Vagina (tissue), 2 donors: ENCODE measurements around the gene ETHE1. TPM values are rescaled to one million over a fixed set of nuclear protein-coding genes. Genes with fewer than 3 reads are reported as not detected.

Experiments
- DNase-seq, 2 donors: peaks; one replicate each; pipeline ENCODE4 v3.0.0-alpha.2; 2017; ENCODE audit errors: extremely low spot score in 2 of 2
- H3K27ac ChIP-seq: fragments of 200-600 bp; sonication (generic); one replicate; pipeline ENCODE4 v1.5.1; 2019
- H3K27me3 ChIP-seq: fragments of 200-600 bp; sonication (generic); one replicate; pipeline ENCODE4 v1.5.1; 2019
- H3K36me3 ChIP-seq, 2 donors: fragments of 200-600 bp; sonication (generic); one replicate each; pipeline ENCODE4 v1.5.1; 2017 to 2019
- H3K4me1 ChIP-seq: fragments of 200-600 bp; sonication (generic); one replicate; pipeline ENCODE4 v1.5.1; 2019
- H3K4me3 ChIP-seq, 2 donors: fragments of 200-600 bp; sonication (generic); 1 replicate in 1 of 2; 2 replicates in 1 of 2; pipeline ENCODE4 v1.5.1; 2016 to 2019
- H3K9me3 ChIP-seq: fragments of 200-600 bp; sonication (generic); one replicate; pipeline ENCODE4 v1.5.1; 2019
- POLR2A ChIP-seq, 2 donors: fragments of 450-650 bp; IDR thresholded peaks; one replicate each; pipeline ENCODE4 v1.6.1; 2017; ENCODE audit warnings: antibody characterized with exemption in 2 of 2, mild to moderate bottlenecking in 2 of 2, moderate library complexity in 2 of 2
- POLR2AphosphoS5 ChIP-seq, 2 donors: sonication (generic); formaldehyde crosslinking; IDR thresholded peaks; one replicate each; pipeline ENCODE4 v1.9.0; 2017; ENCODE audit warnings: antibody characterized with exemption in 2 of 2, mild to moderate bottlenecking in 2 of 2, low read depth in 1 of 2; ENCODE audit not compliant: insufficient read depth in 1 of 2
- intact Hi-C: fragments of 100-400 bp; cut with DNase I; formaldehyde crosslinking; loops from one replicate; pipeline ENCODE4 v1.15.1; 2023
- total RNA-seq: library from RNA; depleted of rRNA; stranded (reverse); fragments of >200 nt; gene quantifications from one replicate; pipeline ENCODE4 v1.2.3, GENCODE V29; 2016
- TF ChIP-seq, protein P1 (sequence below), 3 experiments: fragments of 450-650 bp in 2 of 3; fragments of 200-600 bp in 1 of 3; sonication (generic) in 1 of 3; IDR thresholded peaks; one replicate each; pipeline ENCODE4 v1.5.1; 2017 to 2019; ENCODE audit warnings: antibody characterized with exemption in 3 of 3, mild to moderate bottlenecking in 2 of 3, moderate library complexity in 2 of 3

ETHE1 gene
- total RNA-seq, 1 donor from 2014 or later = 74.4 TPM

DNA sequence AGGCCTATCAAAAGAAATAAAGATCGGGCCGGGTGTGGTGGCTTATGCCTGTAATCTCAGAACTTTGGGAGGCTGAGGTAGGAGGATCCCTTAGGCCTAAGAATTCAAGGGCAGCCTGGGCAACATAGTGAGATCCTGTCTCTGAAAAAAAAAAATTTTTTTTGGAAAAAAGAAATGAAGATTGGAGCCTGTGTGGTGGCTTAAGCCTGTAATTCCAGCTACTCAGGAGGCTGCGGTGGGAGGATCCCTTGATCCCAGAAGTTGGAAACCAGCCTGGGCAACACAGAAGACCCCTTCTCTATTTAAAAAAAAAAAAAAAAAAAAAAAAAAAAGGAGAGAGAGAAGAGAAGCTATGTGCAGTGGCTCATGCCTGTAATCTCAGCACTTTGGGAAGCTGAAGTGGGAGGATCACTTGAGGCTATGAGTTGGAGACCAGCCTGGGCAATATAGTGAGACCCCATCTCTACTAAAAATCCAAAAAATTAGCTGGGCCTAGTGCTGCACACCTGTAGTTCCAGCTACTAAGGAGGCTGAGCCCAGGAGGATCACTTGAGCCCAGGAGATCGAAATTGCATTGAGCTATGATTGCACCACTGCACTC lies 46.9 kb downstream of the ETHE1 start:
- Histone ChIP-seq H3K4me3 (no peak overlapping the region), H3K9me3 (no peaks in the 10 kb centered on the region), H3K27ac (no peak overlapping the region), H3K36me3 (peaks cover 0 to 11% of the 10 kb centered on the region in 2 donors), H3K4me1 (peaks cover 5% of the 10 kb centered on the region), H3K27me3 (no peaks in the 10 kb centered on the region)
- intact Hi-C loops = no loop called here
- TF ChIP-seq, protein P1, sequence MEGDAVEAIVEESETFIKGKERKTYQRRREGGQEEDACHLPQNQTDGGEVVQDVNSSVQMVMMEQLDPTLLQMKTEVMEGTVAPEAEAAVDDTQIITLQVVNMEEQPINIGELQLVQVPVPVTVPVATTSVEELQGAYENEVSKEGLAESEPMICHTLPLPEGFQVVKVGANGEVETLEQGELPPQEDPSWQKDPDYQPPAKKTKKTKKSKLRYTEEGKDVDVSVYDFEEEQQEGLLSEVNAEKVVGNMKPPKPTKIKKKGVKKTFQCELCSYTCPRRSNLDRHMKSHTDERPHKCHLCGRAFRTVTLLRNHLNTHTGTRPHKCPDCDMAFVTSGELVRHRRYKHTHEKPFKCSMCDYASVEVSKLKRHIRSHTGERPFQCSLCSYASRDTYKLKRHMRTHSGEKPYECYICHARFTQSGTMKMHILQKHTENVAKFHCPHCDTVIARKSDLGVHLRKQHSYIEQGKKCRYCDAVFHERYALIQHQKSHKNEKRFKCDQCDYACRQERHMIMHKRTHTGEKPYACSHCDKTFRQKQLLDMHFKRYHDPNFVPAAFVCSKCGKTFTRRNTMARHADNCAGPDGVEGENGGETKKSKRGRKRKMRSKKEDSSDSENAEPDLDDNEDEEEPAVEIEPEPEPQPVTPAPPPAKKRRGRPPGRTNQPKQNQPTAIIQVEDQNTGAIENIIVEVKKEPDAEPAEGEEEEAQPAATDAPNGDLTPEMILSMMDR (IDR thresholded peaks at IDR 0.05) = no peak
- no peak for TF ChIP-seq POLR2AphosphoS5 (IDR thresholded peaks at IDR 0.05; ENCODE audit: insufficient read depth in 1 of 2, low read depth in 1 of 2)
- TF ChIP-seq POLR2A (IDR thresholded peaks at IDR 0.05) = no peak
- no peak for DNase-seq

DNA sequence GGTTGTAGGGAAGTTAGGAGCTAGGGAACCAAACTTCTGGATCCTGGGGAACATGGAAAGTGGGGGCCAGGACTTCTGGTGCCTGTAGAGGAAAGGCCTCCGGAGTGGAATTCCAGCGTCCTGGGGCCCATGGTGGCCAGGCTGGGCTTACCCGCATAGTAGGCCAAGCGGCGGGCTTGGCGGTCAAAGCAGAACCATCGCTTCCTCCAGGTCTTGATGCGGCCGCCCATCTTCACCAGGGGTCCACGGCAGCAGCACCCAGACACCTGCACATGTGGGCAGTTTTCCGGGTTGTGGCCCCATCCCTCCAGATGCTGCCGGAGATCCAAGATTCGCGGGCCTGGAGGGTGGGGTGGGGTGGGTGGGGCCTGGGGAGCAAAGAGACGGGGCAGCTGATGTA lies 47.8 kb downstream of the ETHE1 start:
- H3K9me3 ChIP-seq = no peaks in the 10 kb centered on the region

DNA sequence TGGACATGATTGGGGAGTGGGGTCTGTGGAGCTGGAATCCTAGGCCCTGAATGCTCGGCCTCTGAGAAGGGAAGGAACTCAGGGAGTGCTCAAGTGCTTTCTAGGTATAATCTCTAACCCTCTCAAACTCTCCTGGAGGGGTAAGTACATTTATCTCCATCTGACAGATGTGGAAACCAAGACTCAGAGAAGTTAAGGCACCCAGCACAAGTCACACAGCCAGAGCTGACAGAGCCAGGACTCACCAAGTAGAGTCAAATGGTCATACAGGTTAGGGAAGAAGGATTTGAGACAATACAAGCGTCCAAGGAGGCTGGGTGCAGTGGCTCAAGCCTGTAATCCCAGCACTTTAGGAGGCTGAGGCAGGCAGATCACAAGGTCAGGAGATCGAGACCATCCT lies 48.7 kb downstream of the ETHE1 start:
- Histone ChIP-seq H3K4me3 (no peak overlapping the region), H3K27ac (no peak overlapping the region), H3K27me3 (no peaks in the 10 kb centered on the region), H3K36me3 (peaks cover 0 to 11% of the 10 kb centered on the region in 2 donors), H3K4me1 (peaks cover 14% of the 10 kb centered on the region), H3K9me3 (no peaks in the 10 kb centered on the region)
- TF ChIP-seq POLR2AphosphoS5 (IDR thresholded peaks at IDR 0.05; ENCODE audit: insufficient read depth in 1 of 2, low read depth in 1 of 2) (no peak), POLR2A (IDR thresholded peaks at IDR 0.05) (no peak)
- TF ChIP-seq, protein P1 (IDR thresholded peaks at IDR 0.05) = no peak
- intact Hi-C loops = no loop called here
- no peak for DNase-seq

More for the DNA sequence above, 47.8 kb downstream of the ETHE1 start:
- Histone ChIP-seq H3K36me3 (peaks cover 0 to 11% of the 10 kb centered on the region in 2 donors), H3K4me1 (peaks cover 14% of the 10 kb centered on the region), H3K4me3 (no peak overlapping the region), H3K27ac (no peak overlapping the region), H3K27me3 (no peaks in the 10 kb centered on the region)
- intact Hi-C loops = no loop called here
- no peak for DNase-seq
- TF ChIP-seq, protein P1 (IDR thresholded peaks at IDR 0.05) = no peak
- TF ChIP-seq POLR2A (IDR thresholded peaks at IDR 0.05) (no peak), POLR2AphosphoS5 (IDR thresholded peaks at IDR 0.05; ENCODE audit: insufficient read depth in 1 of 2, low read depth in 1 of 2) (no peak)

DNA sequence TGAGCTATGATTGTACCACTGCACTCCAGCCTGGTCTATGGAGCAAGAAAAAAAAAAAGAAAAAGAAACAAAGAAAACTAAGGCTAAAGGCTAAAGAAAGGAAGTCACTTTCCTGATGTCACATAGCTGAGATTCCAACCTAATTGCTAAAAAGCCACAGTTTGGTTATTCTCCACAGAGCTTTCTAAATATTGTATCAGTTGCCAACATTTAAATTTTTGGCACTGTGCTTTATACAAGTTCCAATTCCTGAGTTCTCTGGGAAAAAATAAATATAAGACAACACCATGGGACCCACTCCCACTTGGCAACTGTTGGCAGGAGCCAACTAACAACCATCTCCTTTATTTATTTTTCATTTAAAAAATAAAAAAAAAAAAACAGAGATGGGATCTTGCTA lies 50.4 kb downstream of the ETHE1 start:
- H3K27ac ChIP-seq = peak overlapping the region; percentile 27

More for the DNA sequence above, 50.4 kb downstream of the ETHE1 start:
- no peaks in the 10 kb centered on the region for H3K27me3 ChIP-seq
- H3K4me1 ChIP-seq = peaks cover 15% of the 10 kb centered on the region
- peaks cover 0 to 11% of the 10 kb centered on the region in 2 donors for H3K36me3 ChIP-seq
- no peaks in the 10 kb centered on the region for H3K9me3 ChIP-seq
- intact Hi-C loops = no loop called here
- no peak for DNase-seq
- no peak for TF ChIP-seq POLR2A (IDR thresholded peaks at IDR 0.05)
- TF ChIP-seq, protein P1 (IDR thresholded peaks at IDR 0.05) = no peak
- no peak overlapping the region for H3K4me3 ChIP-seq
